GM21390 (cell line): ENCODE data around the gene DOCK11.
A peak's percentile ranks its signal among the peaks of the same experiment; 100 is the strongest.
"Not testable (repeated sequence)": the region's sequence is repeated elsewhere in the genome, so short reads cannot be mapped to it uniquely, and the experiment has no call there.

Experiments used
- ATAC-seq: cut with Tn5 transposase; IDR thresholded peaks from one replicate; pipeline ENCODE4 v1.9.1; 2021; ENCODE audit not compliant: unreplicated experiment

The DOCK11 gene

DNA sequence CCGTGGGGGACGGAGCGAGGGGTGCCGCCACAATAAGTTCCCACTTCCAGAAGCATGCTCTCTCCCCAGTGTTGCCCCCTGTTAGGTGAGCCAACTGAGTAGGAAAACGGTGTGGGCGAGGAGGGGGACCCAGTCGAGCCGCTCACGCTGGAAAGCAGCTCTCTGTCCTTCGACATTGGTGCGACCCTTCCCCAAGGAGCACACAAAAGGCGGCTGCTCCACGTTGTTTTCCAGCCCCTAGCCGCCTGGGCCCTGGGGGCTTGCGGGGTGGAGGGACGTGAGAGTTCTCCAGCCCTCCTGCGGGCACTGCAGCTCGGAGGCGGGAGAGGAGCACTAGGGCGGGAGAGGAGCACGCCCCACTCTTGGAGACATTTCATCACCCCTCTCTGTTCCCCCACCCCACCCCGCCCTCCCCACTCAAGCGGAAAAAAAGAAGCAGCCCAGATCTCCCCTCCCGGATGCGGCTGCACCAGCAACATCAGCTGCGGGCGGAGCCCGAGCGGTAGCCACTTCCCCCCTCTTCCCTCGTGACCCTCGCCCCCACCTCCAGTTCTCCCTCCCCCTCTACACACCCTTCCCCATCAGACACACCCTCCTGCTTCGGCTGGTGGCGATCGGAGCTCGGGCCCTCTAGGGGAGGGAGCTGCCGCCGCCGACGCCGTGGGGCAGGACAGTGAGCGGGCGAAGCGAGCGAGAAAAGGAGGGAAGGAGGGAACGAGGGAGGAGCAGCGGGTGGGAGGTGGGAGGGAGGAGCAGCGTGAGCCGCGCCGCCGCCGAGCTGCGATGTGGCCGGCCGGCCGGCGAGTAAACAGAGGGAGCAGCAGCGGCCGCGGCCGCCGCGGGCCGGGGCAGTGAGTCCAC lies at the start of gene DOCK11:
TSS of gene DOCK11 (plus strand) at position 755 of the 861 bp plus-strand sequence. CDS start 157 bp downstream, outside the sequence.
- ATAC-seq = peak; percentile 68

DNA sequence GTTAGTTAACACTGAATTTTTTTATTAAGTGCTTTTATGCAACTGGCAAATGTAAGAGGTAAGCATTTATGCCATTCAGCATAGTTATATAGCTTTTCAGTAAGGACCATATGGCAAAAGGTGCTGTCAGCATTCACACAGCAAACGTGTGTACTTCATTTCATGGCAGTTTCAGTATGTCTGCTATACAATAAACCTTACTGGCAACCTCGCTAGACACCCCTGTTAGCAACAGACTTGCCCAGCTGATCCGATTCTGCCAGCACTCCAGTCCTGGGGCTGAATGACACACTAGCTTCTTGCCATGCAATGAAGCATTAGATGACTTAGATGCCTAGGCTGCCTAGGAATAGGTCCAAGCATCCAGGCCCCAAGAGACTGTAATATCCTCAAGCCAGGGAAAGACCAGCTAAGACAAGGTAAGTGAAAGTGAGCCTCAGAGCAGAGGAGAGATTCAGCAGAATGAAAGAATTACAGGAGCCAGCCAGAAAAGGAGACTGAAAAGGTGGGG lies 47.3 kb upstream of the DOCK11 start:
- no peak for ATAC-seq

DNA sequence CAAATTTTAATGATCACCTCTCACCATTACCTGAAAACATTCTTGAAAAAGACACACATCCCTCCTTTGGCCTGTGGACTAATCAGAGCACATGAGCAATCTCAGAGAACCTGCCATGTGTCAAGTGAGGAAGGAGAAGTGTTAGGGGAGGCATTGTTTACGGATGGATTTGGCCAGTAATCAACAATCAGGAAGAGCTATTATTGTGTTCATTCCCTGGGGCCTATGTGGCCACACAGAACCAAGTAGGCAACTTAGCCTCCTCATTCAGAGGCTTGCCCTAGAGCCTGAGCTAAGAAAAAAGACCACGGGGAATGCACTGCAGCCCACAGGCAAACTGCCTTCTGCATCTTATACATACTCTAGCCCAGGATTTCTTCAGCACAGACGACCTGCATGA lies 40.6 kb upstream of the DOCK11 start:
- ATAC-seq = no peak

DNA sequence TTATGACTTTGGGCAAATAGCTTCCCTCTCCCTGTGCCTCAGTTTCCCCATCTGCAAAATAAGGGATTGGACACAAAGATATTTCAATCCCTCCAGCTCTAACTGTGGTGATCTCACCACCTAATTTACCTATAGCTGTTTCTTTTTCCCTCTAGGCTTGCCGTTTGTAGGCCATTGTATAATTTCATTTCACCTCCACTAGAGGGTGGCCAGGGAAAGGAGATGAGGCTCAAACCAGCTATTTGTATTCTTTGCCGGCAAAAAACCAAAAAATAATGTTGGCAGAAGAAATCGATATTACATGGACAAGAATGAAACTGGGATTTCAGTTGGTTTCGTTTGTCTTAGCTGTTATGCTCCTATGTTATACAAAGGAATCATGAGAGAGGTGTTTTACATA lies 36.1 kb upstream of the DOCK11 start:
- ATAC-seq = no peak

DNA sequence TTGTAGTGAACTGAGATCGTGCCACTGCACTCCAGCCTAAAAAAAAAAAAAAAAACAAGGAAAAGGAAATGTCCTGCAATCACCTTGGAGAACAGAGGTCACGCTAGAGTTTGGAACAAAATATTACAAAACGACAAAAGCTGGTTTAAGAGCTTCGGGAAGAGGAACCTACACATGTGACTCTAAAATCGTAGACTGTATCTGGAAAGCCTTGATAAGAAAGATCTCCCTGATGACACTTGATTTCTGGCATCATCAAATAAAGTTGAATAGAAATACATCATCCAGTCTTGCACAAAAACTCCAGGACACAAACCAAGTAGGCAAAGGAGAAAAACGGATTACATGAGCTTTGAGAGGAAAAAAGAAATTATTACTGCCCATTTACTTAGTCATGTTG lies 31.1 kb upstream of the DOCK11 start:
- no peak for ATAC-seq

DNA sequence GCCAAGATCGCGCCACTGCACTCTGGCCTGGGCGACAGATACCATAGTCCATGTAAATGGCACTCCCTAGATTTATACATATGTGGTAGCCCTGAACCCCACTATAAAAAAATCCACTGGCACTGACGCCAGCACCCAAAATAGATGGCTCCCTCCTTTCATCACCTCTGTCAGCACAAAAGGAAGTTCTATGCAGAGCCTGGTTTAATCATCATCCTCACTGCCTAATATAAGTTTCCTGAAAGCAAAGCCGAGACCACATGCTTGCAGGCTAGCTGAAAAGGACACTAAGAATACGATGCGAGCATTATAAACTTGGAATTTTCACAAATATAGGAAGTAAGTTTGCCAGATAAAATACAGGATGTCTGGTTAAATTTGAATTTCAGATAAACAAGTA lies 27.5 kb upstream of the DOCK11 start:
- no peak for ATAC-seq

DNA sequence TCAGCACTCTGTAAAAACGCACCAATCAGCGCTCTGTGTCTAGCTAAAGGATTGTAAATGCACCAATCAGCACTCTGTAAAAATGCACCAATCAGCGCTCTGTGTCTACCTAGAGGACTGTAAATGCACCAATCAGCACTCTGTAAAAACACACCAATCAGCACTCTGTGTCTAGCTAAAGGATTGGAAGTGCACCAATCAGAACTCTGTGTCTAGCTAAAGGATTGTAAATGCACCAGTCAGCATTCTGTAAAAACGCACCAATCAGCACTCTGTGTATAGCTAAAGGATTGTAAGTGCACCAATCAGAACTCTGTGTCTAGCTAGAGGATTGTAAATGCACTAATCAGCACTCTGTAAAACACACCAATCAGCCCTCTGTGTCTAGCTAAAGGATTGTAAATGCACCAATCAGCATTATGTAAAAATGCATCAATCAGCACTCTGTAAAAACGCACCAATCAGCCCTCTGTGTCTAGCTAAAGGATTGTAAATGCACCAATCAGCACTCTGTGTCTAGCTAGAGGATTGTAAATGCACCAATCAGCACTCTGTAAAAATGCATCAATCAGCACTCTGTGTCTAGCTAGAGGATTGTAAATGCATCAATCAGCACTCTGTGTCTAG lies 24.8 kb upstream of the DOCK11 start:
- ATAC-seq = not testable (repeated sequence)

DNA sequence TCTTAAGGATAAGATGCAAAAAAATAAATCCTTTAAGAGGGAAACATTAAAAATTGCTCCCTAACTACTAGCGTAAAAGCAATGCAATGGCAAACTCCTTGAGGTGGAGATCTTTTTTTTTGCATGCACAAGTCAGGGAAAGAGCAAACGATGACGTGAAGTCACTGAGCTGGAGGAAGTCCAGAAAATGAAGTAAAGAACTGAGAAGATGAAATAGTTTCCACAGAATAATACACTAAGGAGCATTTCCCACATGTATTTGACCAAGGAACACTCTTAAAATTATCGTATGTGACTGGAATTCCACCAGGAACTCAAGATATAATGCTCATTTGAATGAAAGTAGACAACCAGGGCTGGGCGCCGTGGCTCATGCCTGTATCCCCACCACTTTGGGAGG lies 21.0 kb upstream of the DOCK11 start:
- ATAC-seq = no peak

DNA sequence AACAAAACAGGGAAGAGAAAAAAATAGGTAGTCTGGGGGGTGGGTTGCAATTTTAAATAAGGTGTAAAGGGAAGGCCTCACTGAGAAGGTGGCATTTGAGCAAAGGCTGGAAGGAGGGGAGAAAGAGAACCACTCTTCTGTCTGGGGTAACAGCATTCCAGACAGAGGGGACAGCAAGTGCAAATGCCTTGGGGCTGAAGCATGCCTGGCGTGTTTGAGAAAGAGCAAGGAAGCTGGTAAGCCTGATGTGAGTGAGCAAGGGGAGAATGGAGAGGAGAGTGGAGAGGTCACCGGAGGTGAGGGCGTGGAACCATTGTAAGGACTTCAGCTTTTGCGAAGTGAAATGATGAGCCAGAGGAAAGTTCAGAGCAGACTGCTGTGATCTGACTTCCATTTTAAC lies 19.7 kb upstream of the DOCK11 start:
- ATAC-seq = no peak

DNA sequence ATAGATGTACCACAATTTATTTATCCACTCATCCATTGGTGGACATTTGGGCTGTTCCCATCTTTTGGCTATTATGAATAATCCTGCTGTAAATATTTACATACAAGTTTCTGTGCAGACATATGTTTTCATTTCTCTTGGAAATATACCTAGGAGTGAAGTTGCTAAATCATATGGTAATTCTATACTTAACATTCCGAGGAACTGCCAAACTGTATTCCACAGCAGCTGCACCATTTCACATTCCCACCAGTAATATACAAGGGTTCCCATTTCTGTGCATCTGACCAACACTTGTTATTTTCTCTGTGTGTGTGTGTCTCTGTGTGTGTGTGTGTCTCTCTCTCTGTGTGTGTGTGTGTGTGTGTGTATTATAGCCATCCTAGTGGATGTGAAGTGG lies 15.4 kb upstream of the DOCK11 start:
- no peak for ATAC-seq

DNA sequence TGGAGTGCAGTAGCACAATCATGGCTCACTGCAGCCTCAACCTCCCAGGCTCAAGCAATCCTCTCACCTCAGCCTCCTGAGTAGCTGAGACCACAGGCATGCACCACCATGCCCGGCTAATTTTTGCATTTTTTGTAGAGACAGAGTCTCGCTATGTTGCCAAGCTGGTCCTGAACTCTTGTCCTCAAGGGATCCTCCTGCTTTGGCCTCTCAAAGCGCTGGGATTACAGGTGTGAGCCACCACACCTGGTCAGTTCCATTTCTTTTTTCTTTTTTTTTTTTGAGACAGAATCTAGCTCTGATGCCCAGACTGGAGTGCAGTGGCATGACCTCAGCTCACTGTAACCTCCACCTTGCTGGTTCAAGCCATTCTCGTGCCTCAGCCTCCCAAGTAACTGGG lies 13.2 kb upstream of the DOCK11 start:
- ATAC-seq = not testable (repeated sequence)

DNA sequence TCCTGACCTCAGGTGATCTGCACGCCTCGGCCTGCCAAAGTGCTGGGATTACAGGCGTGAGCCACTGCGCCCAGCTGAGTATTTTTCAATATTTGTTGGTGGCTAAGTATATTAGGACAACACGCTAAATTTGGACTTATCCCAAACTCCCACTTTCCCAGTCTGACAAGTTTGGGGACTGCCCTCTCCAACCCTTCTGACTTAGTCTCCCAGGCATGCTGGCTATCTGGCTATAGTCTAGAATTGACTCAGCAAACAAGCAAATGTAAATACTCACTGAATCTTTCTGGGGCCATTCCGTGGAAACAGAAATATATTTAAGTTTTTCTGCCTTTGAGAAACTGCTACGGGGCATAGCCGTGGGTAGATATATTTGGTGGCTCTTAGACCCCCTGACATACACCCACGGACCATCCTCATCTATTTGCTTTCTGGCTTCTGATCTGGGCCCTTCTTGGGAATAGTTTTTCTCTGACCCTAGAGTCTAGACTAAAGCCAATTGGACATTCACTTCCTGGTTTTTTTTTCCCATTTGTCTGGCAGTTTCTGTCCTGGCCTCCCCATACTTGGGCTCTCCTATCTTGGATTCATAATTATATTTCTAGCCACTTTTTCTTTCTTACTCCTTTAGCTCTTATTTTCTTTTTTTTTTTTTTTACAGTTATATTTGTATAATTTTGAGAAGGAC lies 11.3 kb upstream of the DOCK11 start:
- no peak for ATAC-seq

DNA sequence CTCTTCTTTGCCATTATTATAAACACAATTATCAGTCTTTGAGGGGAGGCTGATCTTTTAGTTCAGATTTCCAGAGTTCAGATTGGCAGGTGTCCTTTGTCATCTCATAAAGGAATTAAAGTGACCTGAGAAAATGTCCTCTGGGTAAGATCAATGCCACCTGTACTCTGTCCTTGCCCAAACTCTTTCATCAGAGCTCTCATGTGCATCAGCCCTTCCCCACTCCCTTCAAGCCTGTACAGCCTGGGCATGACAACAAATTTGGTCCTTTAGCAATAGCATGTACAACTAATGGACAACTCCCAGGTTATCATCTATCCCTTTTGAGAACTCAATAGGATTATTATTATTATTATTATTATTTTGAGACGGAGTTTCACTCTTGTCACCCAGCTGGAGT lies 8.9 kb upstream of the DOCK11 start:
- not testable (repeated sequence) for ATAC-seq

DNA sequence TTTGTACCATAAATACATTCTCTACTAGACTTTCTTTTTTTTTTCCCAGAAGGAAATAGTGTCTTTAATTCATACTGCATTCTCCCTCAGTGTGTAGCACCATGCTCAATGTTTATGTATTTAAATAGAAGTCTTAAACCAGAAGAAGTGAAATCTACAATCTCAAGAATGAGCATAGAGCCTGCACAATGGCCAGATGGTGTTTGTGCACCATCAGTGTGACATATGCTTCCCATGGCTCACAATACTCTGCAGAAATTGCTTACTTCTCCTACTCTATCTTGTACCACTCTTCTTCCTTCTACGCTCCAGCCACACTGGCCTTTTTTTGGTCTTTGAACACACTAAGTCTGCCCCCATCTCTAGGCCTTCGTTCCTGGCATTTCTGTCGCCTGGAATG lies 2.6 kb upstream of the DOCK11 start:
- ATAC-seq = no peak

DNA sequence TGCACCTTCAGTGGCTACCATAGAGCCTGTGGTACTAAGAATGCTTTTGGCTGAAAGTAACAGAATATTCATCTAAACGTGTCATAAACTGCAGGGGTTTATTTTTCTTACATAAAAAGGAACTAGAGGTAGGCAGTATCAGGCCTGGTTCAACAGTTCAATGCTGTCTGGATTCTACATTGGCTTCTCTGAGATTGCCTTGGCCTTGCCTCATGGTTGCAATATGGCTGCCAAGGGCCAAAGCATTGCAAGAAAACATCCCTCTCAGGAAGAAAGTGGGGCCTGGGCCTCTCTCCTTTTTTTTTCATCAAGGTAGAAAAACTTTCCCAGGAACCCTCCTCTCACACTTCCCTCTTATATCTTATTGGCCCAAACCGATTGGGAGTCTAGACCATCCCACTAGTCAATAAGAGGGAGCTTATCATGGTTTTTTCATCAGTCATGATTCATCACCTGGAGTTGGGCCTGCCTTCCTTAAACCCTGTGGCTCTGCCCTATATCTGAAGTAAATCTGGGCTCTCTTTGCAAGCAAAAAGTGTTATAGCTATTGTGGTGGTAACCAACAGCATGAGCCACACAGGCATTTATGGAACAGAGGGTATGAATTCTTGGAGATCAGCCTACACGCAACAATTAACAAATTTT lies 1.8 kb upstream of the DOCK11 start:
- ATAC-seq = no peak

DNA sequence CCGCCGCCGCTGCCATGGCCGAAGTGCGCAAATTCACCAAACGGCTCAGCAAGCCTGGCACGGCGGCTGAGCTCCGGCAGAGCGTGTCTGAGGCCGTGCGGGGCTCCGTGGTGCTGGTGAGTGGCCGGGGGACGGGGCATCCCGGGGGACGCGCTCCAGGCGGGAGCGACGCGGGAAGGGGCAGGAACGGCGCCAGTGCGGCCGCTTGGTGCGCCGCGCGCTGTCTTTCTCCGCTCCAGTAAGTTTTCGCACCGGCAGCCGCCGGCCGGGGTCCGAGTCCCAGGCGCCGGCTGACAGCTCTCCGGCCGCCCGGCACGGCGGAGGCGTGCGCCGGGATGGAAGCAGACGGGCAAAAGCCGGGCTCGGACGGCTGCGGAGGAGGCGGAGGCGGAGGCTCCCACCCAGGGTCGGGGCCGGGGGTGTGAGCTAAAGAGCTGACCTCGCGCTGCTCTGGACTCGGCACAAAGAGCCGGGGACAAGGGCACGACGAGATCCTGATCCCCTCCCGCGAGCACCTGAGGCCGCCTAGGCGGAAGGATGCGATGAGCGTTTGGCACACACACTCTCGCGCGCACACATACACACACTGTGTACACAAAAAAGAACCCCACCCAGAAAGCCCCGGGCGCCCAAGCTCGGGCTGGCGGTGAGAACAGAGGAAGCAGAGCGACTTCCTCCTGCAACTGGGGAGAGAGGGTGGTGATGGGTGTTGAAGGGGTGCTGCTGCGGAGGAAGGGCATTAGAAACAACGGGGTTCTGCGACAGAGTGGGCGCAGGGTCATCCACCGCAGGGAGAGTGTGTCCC lies 545 bp downstream of the DOCK11 start:
- ATAC-seq = peak; percentile 55

DNA sequence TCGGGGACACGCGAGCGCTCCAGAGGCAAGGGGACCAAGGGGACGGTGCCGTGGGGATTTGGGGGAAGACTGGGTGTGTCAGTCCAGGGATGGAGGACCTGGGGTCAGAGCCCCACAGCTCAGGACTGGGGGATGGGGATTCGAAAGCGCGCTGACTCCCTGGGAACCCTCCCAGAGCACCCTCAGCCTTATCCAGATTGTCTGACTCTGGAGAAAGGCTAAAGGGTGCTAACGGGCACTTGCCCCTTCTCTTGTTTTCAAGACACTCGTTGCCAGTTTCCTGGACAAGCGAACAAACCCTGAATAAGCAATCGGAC lies 1.1 kb downstream of the DOCK11 start:
- peak; percentile 3 for ATAC-seq

DNA sequence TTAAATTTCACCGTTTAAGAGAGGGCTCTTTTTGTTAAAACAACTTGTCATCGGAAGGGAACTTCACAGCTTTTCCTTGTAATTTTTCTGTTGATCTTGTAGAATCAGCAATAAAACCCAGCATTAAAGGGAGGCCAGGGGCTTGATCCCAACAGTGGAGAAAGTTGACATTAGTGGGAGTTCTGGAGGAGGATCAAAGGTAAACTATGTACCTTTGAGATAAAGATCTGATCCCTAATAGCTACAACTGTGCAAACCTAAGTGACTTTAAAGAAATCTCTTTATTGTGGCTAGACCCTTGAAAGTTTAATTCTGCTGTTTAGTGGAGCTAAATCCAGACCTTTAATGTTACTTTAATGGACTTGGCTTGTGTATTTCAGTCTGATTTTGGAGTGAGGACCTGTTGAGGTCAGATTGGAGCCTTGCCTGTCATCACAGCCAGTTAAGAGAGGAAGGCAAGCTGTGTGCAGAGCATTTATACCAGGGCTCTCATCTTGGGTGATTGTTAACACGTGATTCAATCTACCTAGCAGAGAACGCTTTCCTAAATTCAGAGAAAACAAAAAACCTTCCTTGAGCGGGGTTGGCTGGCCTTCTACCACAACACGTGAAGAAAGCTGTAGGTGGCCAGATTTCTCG lies 1.7 kb downstream of the DOCK11 start:
- no peak for ATAC-seq

DNA sequence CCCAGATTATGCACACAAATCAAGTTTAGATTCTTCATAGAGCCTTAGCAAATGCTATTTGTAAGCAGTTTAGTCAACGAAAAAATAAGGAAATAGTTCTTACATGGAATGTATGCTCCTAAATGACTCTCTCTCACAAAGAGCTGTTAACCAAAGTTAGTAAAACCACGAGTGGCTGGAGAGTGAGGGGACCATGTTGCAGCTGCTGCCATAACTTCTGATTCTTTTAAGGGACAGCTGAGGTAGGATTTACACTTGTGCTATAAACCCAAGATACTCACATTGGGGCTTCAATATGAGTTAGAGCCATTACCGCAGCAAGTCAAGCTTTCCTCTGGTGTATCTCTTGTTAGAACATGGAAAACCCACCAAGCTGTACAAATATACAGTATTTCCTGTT lies 2.7 kb downstream of the DOCK11 start:
- no peak for ATAC-seq

DNA sequence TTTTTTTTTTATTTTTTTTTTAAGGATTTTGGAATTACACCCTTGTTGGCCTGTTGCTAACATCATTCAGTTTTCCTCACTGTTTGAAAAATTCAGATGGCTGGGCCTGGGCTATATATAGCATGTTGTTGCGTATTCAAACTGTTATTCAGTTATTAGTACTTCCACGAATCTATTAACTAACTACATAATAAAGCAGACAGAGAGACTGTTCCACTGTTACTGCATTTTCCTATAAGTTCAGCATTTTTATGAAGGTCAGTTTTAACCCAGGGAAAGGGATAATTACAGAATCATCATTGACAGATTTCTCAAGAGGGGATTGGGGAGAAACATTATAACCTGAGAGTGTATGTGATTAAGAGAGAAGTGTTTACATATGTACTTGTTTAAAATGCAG lies 3.1 kb downstream of the DOCK11 start:
- no peak for ATAC-seq
